SK-N-SH treated with all-trans-retinoic acid at 6 μM for 48 hours (cell line): ENCODE data around the gene HGS.

Experiments
- ATAC-seq: fragments of 200-7000 bp; cut with Tn5 transposase; 3 replicates; pipeline ENCODE4 v1.9.1; 2020; ENCODE audit warnings: mild to moderate bottlenecking, moderate library complexity
- ARNTL ChIP-seq: fragments of 450-650 bp; formaldehyde crosslinking; IDR thresholded peaks from 2 replicates; pipeline ENCODE4 v1.5.0; 2020; ENCODE audit warnings: low read depth, mild to moderate bottlenecking, moderate library complexity, borderline replicate concordance
- BACH2 ChIP-seq: fragments of 250-450 bp; sonication (Bioruptor Pico); IDR thresholded peaks from 2 replicates; pipeline ENCODE4 v1.9.0; 2021; ENCODE audit warnings: mild to moderate bottlenecking, borderline replicate concordance
- CSDC2 ChIP-seq: fragments of 250-450 bp; sonication (Bioruptor Pico); IDR thresholded peaks from 2 replicates; pipeline ENCODE4 v1.5.0; 2020; ENCODE audit warnings: mild to moderate bottlenecking, moderate library complexity
- ESRRG ChIP-seq: fragments of 250-450 bp; sonication (Bioruptor Pico); IDR thresholded peaks from 2 replicates; pipeline ENCODE4 v1.6.1; 2021; ENCODE audit warnings: mild to moderate bottlenecking
- GLIS3 ChIP-seq: fragments of 250-450 bp; sonication (Bioruptor Pico); IDR thresholded peaks from 2 replicates; pipeline ENCODE4 v1.5.0; 2020; ENCODE audit warnings: mild to moderate bottlenecking, moderate library complexity
- ISL1 ChIP-seq: fragments of 250-450 bp; sonication (Bioruptor Pico); IDR thresholded peaks from 2 replicates; pipeline ENCODE4 v2.1.2; 2022; ENCODE audit warnings: mild to moderate bottlenecking, moderate library complexity
- PPARA ChIP-seq: fragments of 250-450 bp; sonication (Bioruptor Pico); IDR thresholded peaks from 2 replicates; pipeline ENCODE4 v1.5.0; 2020; ENCODE audit warnings: mild to moderate bottlenecking, borderline replicate concordance
- RARB ChIP-seq: fragments of 250-450 bp; sonication (Bioruptor Pico); IDR thresholded peaks from 2 replicates; pipeline ENCODE4 v1.8.0; 2021; ENCODE audit warnings: mild to moderate bottlenecking, moderate library complexity
- SNAI2 ChIP-seq: fragments of 250-450 bp; sonication (Bioruptor Pico); IDR thresholded peaks from 2 replicates; pipeline ENCODE4 v1.5.0; 2020; ENCODE audit warnings: mild to moderate bottlenecking, moderate library complexity
- TCF4 ChIP-seq: fragments of 250-450 bp; sonication (Bioruptor Pico); IDR thresholded peaks from 2 replicates; pipeline ENCODE4 v1.8.0; 2021; ENCODE audit warnings: mild to moderate bottlenecking, moderate library complexity, borderline replicate concordance
- TOX ChIP-seq: fragments of 250-450 bp; sonication (Bioruptor Pico); IDR thresholded peaks from 2 replicates; pipeline ENCODE4 v1.8.0; 2021; ENCODE audit warnings: mild to moderate bottlenecking, moderate library complexity, borderline replicate concordance
- ZC3H10 ChIP-seq: fragments of 250-450 bp; sonication (Bioruptor Pico); IDR thresholded peaks from 2 replicates; pipeline ENCODE4 v1.5.1; 2021; ENCODE audit warnings: mild to moderate bottlenecking, moderate library complexity
- ZFP3 ChIP-seq: fragments of 250-450 bp; sonication (Bioruptor Pico); IDR thresholded peaks from 2 replicates; pipeline ENCODE4 v1.5.0; 2020; ENCODE audit warnings: mild to moderate bottlenecking, moderate library complexity
- ZFP30 ChIP-seq: fragments of 450-650 bp; formaldehyde crosslinking; IDR thresholded peaks from 2 replicates; pipeline ENCODE4 v1.5.0; 2022; ENCODE audit warnings: mild to moderate bottlenecking, moderate library complexity
- ZNF565 ChIP-seq: fragments of 450-650 bp; formaldehyde crosslinking; conservative IDR thresholded peaks from 2 replicates; pipeline ENCODE4 v1.5.0; 2020; ENCODE audit warnings: low read depth, mild to moderate bottlenecking, moderate library complexity
- ZNF8 ChIP-seq: fragments of 450-650 bp; formaldehyde crosslinking; IDR thresholded peaks from 2 replicates; pipeline ENCODE4 v1.5.0; 2020; ENCODE audit warnings: mild to moderate bottlenecking, moderate library complexity
- TF ChIP-seq, protein P1 (sequence below): fragments of 250-450 bp; sonication (Bioruptor Pico); IDR thresholded peaks from 2 replicates; pipeline ENCODE4 v1.8.0; 2020; ENCODE audit warnings: mild to moderate bottlenecking, moderate library complexity, borderline replicate concordance
- TF ChIP-seq, protein P2 (sequence below): fragments of 250-450 bp; sonication (Bioruptor Pico); IDR thresholded peaks from 2 replicates; pipeline ENCODE4 v1.5.1; 2020; ENCODE audit warnings: low read depth, mild to moderate bottlenecking, moderate library complexity
- TF ChIP-seq, protein P3 (sequence below): fragments of 250-450 bp; sonication (Bioruptor Pico); IDR thresholded peaks from 2 replicates; pipeline ENCODE4 v1.5.1; 2021; ENCODE audit warnings: mild to moderate bottlenecking, moderate library complexity
- TF ChIP-seq, protein P4 (sequence below): fragments of 250-450 bp; sonication (Bioruptor Pico); IDR thresholded peaks from 2 replicates; pipeline ENCODE4 v1.5.0; 2020; ENCODE audit warnings: mild to moderate bottlenecking, moderate library complexity

HGS gene, protein sequence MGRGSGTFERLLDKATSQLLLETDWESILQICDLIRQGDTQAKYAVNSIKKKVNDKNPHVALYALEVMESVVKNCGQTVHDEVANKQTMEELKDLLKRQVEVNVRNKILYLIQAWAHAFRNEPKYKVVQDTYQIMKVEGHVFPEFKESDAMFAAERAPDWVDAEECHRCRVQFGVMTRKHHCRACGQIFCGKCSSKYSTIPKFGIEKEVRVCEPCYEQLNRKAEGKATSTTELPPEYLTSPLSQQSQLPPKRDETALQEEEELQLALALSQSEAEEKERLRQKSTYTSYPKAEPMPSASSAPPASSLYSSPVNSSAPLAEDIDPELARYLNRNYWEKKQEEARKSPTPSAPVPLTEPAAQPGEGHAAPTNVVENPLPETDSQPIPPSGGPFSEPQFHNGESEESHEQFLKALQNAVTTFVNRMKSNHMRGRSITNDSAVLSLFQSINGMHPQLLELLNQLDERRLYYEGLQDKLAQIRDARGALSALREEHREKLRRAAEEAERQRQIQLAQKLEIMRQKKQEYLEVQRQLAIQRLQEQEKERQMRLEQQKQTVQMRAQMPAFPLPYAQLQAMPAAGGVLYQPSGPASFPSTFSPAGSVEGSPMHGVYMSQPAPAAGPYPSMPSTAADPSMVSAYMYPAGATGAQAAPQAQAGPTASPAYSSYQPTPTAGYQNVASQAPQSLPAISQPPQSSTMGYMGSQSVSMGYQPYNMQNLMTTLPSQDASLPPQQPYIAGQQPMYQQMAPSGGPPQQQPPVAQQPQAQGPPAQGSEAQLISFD

DNA sequence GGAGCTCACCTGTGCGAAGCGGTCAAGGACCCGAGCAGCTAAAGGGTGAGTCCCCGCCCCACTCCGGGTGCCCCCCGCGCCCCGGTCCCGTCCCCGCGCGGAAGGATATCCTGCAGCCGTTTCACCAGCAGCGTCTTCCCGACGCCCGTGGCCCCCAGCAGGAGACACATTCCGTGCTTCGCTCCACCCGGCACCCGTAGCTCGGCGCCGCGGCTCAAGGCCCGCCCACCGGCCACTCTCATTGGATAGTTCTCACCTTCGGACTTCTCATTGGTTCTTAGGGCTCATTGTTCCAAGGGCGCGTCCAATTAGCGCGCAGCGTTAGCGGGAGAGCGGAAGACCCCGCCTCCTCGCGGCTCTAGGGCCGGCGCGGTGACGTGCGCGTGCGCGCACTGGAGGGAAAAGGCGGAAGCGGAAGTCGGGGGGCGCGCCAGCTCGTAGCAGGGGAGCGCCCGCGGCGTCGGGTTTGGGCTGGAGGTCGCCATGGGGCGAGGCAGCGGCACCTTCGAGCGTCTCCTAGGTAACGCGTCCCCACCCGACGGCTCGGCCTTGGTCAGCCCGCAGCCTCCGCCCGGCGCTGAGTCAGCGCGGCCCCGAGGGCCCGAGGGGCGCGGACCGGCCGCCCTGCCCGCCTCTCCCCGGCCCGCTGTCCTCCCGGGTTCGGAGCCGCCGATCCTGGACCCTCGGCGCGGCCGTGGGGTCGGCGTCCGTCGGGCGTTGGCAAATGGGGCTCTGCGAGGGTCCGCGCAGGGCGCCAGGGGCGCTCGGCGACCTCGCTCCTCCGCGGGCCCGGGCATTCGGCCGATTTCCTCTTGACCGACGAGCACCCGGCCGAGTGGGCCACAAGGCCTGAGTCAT, at the start of gene HGS, which contains the start of gene ARL16:
HGS (plus strand) TSS at position 428 of the 858 bp plus-strand sequence; CDS start at position 484, 56 bp downstream.
ARL16 (minus strand) TSS at position 214 of the 858 bp plus-strand sequence; CDS start at position 170, 44 bp downstream.
- peak; percentile 96 for ATAC-seq

DNA sequence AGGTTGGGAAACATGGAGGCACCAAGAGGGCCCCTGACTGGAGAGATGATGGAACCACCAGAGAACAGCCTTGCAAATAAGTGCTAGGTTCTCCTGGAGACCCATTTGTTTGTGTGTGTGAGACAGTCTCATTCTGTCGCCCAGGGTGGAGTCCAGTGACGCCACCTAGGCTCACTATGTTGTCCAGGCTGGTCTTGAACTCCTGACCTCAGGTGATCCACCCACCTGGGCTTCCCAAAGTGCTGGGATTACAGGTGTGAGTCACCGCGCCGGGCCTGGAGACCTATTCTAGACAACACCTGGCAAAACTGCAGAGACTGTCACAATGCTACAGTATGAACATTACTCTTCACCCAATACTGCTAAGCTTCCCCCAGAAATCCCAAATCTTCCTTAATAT, 48.4 kb upstream of the HGS start:
- no peak for ATAC-seq
- TF ChIP-seq ZNF8 (CRISPR knock-in tag) (no peak), ARNTL (CRISPR knock-in tag) (no peak), TCF4 (CRISPR knock-in tag) (no peak), ZC3H10 (CRISPR knock-in tag) (no peak), TOX (CRISPR knock-in tag) (no peak), PPARA (CRISPR knock-in tag) (no peak), SNAI2 (CRISPR knock-in tag) (no peak), ZFP30 (no peak), ZFP3 (CRISPR knock-in tag) (no peak), ISL1 (CRISPR knock-in tag) (no peak), ESRRG (no peak), GLIS3 (CRISPR knock-in tag) (no peak), RARB (CRISPR knock-in tag) (no peak), BACH2 (CRISPR knock-in tag) (no peak)
- TF ChIP-seq, protein P1, sequence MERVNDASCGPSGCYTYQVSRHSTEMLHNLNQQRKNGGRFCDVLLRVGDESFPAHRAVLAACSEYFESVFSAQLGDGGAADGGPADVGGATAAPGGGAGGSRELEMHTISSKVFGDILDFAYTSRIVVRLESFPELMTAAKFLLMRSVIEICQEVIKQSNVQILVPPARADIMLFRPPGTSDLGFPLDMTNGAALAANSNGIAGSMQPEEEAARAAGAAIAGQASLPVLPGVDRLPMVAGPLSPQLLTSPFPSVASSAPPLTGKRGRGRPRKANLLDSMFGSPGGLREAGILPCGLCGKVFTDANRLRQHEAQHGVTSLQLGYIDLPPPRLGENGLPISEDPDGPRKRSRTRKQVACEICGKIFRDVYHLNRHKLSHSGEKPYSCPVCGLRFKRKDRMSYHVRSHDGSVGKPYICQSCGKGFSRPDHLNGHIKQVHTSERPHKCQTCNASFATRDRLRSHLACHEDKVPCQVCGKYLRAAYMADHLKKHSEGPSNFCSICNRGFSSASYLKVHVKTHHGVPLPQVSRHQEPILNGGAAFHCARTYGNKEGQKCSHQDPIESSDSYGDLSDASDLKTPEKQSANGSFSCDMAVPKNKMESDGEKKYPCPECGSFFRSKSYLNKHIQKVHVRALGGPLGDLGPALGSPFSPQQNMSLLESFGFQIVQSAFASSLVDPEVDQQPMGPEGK (CRISPR knock-in tag): no peak
- TF ChIP-seq, protein P2, sequence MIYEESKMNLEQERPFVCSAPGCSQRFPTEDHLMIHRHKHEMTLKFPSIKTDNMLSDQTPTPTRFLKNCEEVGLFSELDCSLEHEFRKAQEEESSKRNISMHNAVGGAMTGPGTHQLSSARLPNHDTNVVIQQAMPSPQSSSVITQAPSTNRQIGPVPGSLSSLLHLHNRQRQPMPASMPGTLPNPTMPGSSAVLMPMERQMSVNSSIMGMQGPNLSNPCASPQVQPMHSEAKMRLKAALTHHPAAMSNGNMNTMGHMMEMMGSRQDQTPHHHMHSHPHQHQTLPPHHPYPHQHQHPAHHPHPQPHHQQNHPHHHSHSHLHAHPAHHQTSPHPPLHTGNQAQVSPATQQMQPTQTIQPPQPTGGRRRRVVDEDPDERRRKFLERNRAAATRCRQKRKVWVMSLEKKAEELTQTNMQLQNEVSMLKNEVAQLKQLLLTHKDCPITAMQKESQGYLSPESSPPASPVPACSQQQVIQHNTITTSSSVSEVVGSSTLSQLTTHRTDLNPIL (CRISPR knock-in tag): no peak
- TF ChIP-seq, protein P3, sequence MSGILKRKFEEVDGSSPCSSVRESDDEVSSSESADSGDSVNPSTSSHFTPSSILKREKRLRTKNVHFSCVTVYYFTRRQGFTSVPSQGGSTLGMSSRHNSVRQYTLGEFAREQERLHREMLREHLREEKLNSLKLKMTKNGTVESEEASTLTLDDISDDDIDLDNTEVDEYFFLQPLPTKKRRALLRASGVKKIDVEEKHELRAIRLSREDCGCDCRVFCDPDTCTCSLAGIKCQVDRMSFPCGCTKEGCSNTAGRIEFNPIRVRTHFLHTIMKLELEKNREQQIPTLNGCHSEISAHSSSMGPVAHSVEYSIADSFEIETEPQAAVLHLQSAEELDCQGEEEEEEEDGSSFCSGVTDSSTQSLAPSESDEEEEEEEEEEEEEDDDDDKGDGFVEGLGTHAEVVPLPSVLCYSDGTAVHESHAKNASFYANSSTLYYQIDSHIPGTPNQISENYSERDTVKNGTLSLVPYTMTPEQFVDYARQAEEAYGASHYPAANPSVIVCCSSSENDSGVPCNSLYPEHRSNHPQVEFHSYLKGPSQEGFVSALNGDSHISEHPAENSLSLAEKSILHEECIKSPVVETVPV (CRISPR knock-in tag): no peak

More for the DNA sequence above, at the start of gene HGS, which contains the start of gene ARL16:
- no peak for TF ChIP-seq ARNTL (CRISPR knock-in tag)
- TF ChIP-seq ZFP3 (CRISPR knock-in tag): no peak
- TF ChIP-seq PPARA (CRISPR knock-in tag): no peak
- TF ChIP-seq, protein P4, sequence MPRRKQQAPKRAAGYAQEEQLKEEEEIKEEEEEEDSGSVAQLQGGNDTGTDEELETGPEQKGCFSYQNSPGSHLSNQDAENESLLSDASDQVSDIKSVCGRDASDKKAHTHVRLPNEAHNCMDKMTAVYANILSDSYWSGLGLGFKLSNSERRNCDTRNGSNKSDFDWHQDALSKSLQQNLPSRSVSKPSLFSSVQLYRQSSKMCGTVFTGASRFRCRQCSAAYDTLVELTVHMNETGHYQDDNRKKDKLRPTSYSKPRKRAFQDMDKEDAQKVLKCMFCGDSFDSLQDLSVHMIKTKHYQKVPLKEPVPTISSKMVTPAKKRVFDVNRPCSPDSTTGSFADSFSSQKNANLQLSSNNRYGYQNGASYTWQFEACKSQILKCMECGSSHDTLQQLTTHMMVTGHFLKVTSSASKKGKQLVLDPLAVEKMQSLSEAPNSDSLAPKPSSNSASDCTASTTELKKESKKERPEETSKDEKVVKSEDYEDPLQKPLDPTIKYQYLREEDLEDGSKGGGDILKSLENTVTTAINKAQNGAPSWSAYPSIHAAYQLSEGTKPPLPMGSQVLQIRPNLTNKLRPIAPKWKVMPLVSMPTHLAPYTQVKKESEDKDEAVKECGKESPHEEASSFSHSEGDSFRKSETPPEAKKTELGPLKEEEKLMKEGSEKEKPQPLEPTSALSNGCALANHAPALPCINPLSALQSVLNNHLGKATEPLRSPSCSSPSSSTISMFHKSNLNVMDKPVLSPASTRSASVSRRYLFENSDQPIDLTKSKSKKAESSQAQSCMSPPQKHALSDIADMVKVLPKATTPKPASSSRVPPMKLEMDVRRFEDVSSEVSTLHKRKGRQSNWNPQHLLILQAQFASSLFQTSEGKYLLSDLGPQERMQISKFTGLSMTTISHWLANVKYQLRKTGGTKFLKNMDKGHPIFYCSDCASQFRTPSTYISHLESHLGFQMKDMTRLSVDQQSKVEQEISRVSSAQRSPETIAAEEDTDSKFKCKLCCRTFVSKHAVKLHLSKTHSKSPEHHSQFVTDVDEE (CRISPR knock-in tag): peak; percentile 52; the same call in 1 of the 2 replicates
- TF ChIP-seq BACH2 (CRISPR knock-in tag): no peak
- no peak for TF ChIP-seq CSDC2
- TF ChIP-seq GLIS3 (CRISPR knock-in tag): no peak
- TF ChIP-seq ZC3H10 (CRISPR knock-in tag): no peak
- no peak for TF ChIP-seq ESRRG
- no peak for TF ChIP-seq ZNF565 (CRISPR knock-in tag)
- no peak for TF ChIP-seq ZFP30
- TF ChIP-seq, protein P3 (CRISPR knock-in tag): no peak
- no peak for TF ChIP-seq TOX (CRISPR knock-in tag)
- TF ChIP-seq, protein P1 (CRISPR knock-in tag): peak; percentile 79; the same call in 1 of the 2 replicates
- TF ChIP-seq ZNF8 (CRISPR knock-in tag): no peak
